ENCODE results near the gene TXNRD1.

Gene TXNRD1

GRCh38 chr12:104288635-104289274, 73.2 kb downstream of the TXNRD1 start (continued):
- TF ChIP-seq ZEB2 (tag by site-specific recombination; IDR thresholded peaks at IDR 0.05): peak; percentile 85
- no peak for TF ChIP-seq ZNF558 (tag by site-specific recombination; IDR thresholded peaks at IDR 0.05)
- no peak for TF ChIP-seq ZNF10 (tag by site-specific recombination; IDR thresholded peaks at IDR 0.05)
- no peak for TF ChIP-seq ZNF266 (tag by site-specific recombination; IDR thresholded peaks at IDR 0.05; ENCODE audit: low read depth)
- no peak for TF ChIP-seq ZNF26 (tag by site-specific recombination; IDR thresholded peaks at IDR 0.05)
- no peak for TF ChIP-seq ZNF677 (tag by site-specific recombination; IDR thresholded peaks at IDR 0.05)
- no peak for TF ChIP-seq ZNF23 (tag by site-specific recombination; IDR thresholded peaks at IDR 0.05; ENCODE audit: borderline replicate concordance)
- TF ChIP-seq, protein P1, sequence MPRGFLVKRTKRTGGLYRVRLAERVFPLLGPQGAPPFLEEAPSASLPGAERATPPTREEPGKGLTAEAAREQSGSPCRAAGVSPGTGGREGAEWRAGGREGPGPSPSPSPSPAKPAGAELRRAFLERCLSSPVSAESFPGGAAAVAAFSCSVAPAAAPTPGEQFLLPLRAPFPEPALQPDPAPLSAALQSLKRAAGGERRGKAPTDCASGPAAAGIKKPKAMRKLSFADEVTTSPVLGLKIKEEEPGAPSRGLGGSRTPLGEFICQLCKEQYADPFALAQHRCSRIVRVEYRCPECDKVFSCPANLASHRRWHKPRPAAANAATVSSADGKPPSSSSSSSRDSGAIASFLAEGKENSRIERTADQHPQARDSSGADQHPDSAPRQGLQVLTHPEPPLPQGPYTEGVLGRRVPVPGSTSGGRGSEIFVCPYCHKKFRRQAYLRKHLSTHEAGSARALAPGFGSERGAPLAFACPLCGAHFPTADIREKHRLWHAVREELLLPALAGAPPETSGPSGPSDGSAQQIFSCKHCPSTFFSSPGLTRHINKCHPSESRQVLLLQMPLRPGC (tag by site-specific recombination; IDR thresholded peaks at IDR 0.05): peak; percentile 71
- no peak for TF ChIP-seq ZNF169 (tag by site-specific recombination; IDR thresholded peaks at IDR 0.05)
- TF ChIP-seq HOXC10 (CRISPR knock-in tag; IDR thresholded peaks at IDR 0.05): no peak
- no peak for TF ChIP-seq ZNF518A (tag by site-specific recombination; conservative IDR thresholded peaks at IDR 0.05; ENCODE audit: low read depth)
- TF ChIP-seq ZNF404 (tag by site-specific recombination; IDR thresholded peaks at IDR 0.05): no peak
- peak; percentile 55; the same call in 1 of the 2 replicates for TF ChIP-seq ZNF24 (tag by site-specific recombination; IDR thresholded peaks at IDR 0.05)
- TF ChIP-seq REPIN1 (tag by site-specific recombination; IDR thresholded peaks at IDR 0.05; ENCODE audit: low read depth): no peak
- TF ChIP-seq ZBTB21 (tag by site-specific recombination; IDR thresholded peaks at IDR 0.05): 0 out of 2 replicates have a peak, but pooled peaks have one; percentile 30
- TF ChIP-seq ZNF830 (tag by site-specific recombination; IDR thresholded peaks at IDR 0.05; ENCODE audit: low read depth): no peak
- no peak for TF ChIP-seq ZNF211 (tag by site-specific recombination; IDR thresholded peaks at IDR 0.05; ENCODE audit: low read depth)
- TF ChIP-seq ZXDB (tag by site-specific recombination; IDR thresholded peaks at IDR 0.05): peak; percentile 77
- TF ChIP-seq GFI1B (tag by site-specific recombination; IDR thresholded peaks at IDR 0.05): no peak
- TF ChIP-seq, protein P2, sequence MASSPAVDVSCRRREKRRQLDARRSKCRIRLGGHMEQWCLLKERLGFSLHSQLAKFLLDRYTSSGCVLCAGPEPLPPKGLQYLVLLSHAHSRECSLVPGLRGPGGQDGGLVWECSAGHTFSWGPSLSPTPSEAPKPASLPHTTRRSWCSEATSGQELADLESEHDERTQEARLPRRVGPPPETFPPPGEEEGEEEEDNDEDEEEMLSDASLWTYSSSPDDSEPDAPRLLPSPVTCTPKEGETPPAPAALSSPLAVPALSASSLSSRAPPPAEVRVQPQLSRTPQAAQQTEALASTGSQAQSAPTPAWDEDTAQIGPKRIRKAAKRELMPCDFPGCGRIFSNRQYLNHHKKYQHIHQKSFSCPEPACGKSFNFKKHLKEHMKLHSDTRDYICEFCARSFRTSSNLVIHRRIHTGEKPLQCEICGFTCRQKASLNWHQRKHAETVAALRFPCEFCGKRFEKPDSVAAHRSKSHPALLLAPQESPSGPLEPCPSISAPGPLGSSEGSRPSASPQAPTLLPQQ (tag by site-specific recombination; IDR thresholded peaks at IDR 0.05): peak; percentile 85
- TF ChIP-seq ZNF132 (tag by site-specific recombination; IDR thresholded peaks at IDR 0.05; ENCODE audit: borderline replicate concordance): no peak
